WERI-Rb-1 (cell line): ENCODE measurements around the gene GLO1.

Source experiments
- DNase-seq: peaks from one replicate; pipeline ENCODE4 v3.0.0-alpha.2; 2020
- H3K27ac ChIP-seq: fragments of 250-450 bp; sonication (Bioruptor Pico); 2 replicates; pipeline ENCODE4 v1.5.1; 2020; ENCODE audit warnings: mild to moderate bottlenecking, moderate library complexity
- H3K27me3 ChIP-seq: fragments of 250-450 bp; sonication (Bioruptor Pico); 2 replicates; pipeline ENCODE4 v1.5.1; 2021; ENCODE audit warnings: mild to moderate bottlenecking, low read depth, moderate library complexity; ENCODE audit not compliant: insufficient read depth, severe bottlenecking
- H3K36me3 ChIP-seq: fragments of 250-450 bp; sonication (Bioruptor Pico); 2 replicates; pipeline ENCODE4 v1.5.1; 2020; ENCODE audit warnings: mild to moderate bottlenecking, moderate library complexity
- H3K4me3 ChIP-seq: 2 replicates; pipeline ENCODE4 v1.5.1; 2011; ENCODE audit warnings: low read depth, mild to moderate bottlenecking, control low read depth, low read length
- H3K9me3 ChIP-seq: fragments of 250-450 bp; sonication (Bioruptor Pico); 2 replicates; pipeline ENCODE4 v1.5.1; 2021; ENCODE audit warnings: mild to moderate bottlenecking, moderate library complexity; ENCODE audit not compliant: severe bottlenecking
- TF ChIP-seq, protein P1 (sequence below): IDR thresholded peaks from 2 replicates; pipeline ENCODE4 v1.5.1; 2011; ENCODE audit warnings: low read depth, mild to moderate bottlenecking, control low read depth, inconsistent platforms, low read length

GLO1 gene

DNA sequence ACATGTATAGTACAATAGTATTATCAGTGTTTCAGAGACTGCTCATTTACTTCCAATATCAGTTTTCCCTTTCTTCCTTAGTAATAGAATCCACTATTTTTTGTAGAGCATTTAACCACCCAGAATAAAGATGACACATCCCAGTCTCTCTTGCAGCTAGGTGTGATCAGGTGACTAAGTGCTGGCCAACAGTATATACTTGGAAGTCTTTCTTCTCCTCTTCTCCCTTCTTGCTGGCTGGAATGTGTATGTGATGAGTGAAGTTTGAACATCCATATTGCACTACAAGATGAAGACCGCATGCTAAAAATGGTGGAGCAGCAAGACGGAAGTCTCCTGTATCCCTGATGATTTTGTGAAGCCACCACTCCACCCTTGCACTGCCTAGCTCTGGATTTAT, 48.7 kb downstream of the GLO1 start:
- no peaks in the 10 kb centered on the region for H3K36me3 ChIP-seq

DNA sequence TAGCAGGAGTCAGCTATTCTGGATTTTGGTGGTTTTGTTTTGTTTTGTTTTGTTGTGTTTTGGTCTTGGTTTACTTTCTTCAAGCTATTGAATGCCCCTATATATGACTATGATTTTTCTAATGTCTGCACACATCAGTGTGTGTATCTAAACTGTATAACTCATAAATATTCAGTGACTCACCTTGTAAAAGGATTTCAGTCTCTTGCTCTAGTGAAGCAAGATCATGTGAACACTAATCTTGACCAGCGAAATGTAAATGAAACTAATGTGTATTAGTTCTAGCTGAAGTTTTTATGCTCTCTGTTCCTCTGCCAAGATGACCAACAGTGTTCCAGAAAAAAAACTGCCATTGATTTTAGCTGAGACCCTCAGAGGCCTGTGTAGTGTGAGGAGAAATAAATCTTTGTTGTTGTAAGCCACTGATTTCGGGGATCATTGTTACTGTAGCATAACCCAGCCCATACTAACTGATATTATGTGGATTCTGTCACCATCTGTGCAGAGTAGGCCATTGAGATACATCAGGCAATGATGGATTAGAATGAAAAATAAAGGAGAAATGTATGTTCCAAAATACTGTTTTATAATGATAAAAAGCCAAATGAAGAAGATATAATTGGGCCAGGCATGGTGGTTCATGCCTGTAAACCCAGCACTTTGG, 51.7 kb downstream of the GLO1 start:
- no peak overlapping the region for H3K4me3 ChIP-seq
- DNase-seq = no peak
- no peaks in the 10 kb centered on the region for H3K27me3 ChIP-seq
- no peak overlapping the region for H3K27ac ChIP-seq
- no peaks in the 10 kb centered on the region for H3K36me3 ChIP-seq
- peaks cover 3% of the 10 kb centered on the region for H3K9me3 ChIP-seq
- TF ChIP-seq, protein P1, sequence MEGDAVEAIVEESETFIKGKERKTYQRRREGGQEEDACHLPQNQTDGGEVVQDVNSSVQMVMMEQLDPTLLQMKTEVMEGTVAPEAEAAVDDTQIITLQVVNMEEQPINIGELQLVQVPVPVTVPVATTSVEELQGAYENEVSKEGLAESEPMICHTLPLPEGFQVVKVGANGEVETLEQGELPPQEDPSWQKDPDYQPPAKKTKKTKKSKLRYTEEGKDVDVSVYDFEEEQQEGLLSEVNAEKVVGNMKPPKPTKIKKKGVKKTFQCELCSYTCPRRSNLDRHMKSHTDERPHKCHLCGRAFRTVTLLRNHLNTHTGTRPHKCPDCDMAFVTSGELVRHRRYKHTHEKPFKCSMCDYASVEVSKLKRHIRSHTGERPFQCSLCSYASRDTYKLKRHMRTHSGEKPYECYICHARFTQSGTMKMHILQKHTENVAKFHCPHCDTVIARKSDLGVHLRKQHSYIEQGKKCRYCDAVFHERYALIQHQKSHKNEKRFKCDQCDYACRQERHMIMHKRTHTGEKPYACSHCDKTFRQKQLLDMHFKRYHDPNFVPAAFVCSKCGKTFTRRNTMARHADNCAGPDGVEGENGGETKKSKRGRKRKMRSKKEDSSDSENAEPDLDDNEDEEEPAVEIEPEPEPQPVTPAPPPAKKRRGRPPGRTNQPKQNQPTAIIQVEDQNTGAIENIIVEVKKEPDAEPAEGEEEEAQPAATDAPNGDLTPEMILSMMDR = no peak

More for the DNA sequence above, 48.7 kb downstream of the GLO1 start:
- H3K4me3 ChIP-seq = no peak overlapping the region
- TF ChIP-seq, protein P1 = no peak
- no peak overlapping the region for H3K27ac ChIP-seq
- no peak for DNase-seq
- no peaks in the 10 kb centered on the region for H3K27me3 ChIP-seq
- peaks cover 3% of the 10 kb centered on the region for H3K9me3 ChIP-seq

DNA sequence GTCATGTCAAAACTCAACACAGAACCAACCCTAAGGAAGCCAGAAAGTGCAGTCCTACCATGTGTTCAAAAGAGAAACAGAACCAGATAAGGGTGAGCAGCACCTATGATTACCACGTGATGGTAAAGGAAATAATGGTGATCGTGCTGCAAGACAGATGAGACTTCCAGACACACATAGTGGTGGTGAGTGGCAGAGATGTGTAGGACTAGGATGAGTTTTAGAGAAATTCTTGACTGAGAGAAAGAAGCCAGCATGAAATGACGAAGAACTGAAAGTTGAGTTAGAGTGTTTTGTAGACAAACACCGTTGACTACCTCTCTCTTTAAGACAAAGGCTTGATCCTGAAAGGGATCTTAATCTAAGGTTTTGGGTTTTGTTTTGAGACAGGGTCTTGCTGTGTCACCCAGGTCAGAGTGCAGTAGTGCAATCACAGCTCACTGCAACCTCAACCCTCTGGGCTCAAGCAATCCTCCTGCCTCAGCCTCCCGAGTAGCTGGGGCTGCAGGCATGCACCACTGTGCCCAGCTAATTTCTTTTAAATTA, 52.7 kb downstream of the GLO1 start:
- TF ChIP-seq, protein P1 = no peak
- no peak for DNase-seq
- Histone ChIP-seq H3K27me3 (no peaks in the 10 kb centered on the region), H3K4me3 (no peak overlapping the region), H3K27ac (no peak overlapping the region), H3K36me3 (no peaks in the 10 kb centered on the region), H3K9me3 (peaks cover 3% of the 10 kb centered on the region)

DNA sequence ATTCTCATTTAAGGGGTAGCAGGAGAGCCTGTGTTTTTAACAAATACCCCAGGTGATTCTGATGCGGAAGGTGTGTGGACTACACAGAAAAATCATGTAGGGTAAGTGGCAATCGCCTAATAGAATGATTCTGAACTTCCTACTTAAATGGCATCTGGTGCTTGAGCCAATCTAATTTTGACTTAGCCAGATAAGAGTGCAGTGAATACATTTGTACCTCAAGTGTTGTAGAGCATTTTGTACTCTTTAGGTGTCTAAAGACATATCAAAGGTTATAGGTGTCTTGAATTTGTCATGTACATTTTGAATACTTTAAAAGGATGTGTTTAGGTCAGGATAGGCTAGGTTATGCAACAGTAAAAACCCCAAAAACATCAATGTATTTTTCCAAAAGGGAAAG, 53.2 kb downstream of the GLO1 start:
- H3K27ac ChIP-seq = no peak overlapping the region
- no peak overlapping the region for H3K4me3 ChIP-seq
- H3K9me3 ChIP-seq = peaks cover 3% of the 10 kb centered on the region
- DNase-seq = no peak
- H3K27me3 ChIP-seq = no peaks in the 10 kb centered on the region
- H3K36me3 ChIP-seq = no peaks in the 10 kb centered on the region
- TF ChIP-seq, protein P1 = no peak

DNA sequence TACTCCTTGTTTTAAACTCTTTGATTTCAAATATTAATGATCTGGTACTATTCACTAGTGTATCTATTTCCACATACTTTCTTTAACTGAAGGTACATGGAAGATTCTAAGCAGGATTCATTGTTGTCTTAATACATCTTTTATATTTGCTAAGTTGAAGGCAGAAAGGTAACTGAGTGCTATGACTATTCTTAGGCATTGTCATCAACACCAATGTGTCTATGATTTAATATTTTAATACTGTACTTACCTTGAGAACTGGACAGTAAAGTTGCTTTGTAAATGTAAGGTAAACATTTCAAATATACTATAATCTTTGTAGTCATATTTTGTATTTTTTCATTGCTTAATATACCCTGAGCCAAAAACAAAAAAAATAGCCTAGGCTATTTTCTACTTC, 54.3 kb downstream of the GLO1 start:
- H3K27ac ChIP-seq = no peak overlapping the region
- no peak overlapping the region for H3K4me3 ChIP-seq
- H3K27me3 ChIP-seq = no peaks in the 10 kb centered on the region
- H3K9me3 ChIP-seq = peaks cover 3% of the 10 kb centered on the region
- TF ChIP-seq, protein P1 = no peak
- DNase-seq = no peak
- no peaks in the 10 kb centered on the region for H3K36me3 ChIP-seq
